GM11168 (cell line): Measurements from ENCODE around the gene TMEM44.

Experiments
- in situ Hi-C: fragments of 300-500 bp; cut with MboI; formaldehyde crosslinking; loops from one replicate; pipeline ENCODE4 v1.12.0; 2022; ENCODE audit warnings: low sequenced_read_pairs; ENCODE audit not compliant: unreplicated experiment

The TMEM44 gene

DNA sequence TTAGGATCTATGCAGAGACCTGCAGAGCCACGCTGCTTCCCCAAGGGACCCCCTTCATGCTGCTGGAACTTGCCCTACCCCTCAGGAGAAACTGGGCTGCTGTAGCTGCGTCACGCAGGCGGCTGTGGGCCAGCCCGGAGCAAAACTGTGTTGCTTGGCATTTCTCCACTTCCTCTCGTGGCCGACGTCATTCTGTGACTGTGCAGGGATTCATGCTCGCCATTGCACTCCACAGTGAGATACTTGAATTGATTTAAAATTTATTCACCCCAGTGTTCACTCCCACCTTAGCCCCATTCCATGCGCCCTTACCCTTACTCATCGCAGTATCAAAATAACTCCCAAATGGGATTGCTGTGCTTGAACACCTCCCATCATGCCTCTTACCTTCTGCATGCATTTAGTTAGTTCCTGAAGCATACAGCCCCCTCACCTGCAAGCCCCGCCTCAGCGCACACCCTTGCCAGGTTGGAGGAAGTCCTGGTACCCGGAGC lies 45.7 kb downstream of the TMEM44 start:
- in situ Hi-C loops = loop anchor here (10.0 to 25.0 kb wide), 2 partner anchors 113 to 250 kb away; no protein-coding TSS in a partner anchor

- in situ Hi-C loops = loop anchor here (10.0 to 25.0 kb wide), 2 partner anchors 112 to 250 kb away; no protein-coding TSS in a partner anchor
Measured at GRCh38 chr3:194586836-194587235, 46.4 kb downstream of the TMEM44 start.

GRCh38 chr3:194585880-194586281 lies 47.3 kb downstream of the TMEM44 start:
- in situ Hi-C loops = loop anchor here (10.0 to 25.0 kb wide), 2 partner anchors 111 to 249 kb away; no protein-coding TSS in a partner anchor

DNA sequence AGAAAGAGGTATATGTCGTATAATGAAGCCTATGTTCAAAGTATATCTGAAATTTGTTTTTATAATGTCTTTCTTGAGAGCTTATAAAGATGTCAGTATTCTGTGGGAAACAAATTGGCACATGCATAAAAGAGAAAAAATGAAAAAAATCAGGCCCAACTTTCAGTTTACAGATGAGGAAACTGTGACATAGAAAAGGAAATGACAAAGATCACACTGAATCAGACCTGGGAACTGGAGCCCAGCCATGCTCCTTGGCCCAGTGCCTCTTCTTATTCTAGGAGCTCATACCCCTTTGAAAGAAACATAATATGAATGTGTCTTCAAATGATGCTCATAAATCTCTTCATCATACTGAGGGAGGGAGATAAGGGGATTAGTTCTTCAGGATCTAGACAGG lies 48.4 kb downstream of the TMEM44 start:
- in situ Hi-C loops = loop anchor here (10.0 to 25.0 kb wide), 2 partner anchors 110 to 248 kb away; no protein-coding TSS in a partner anchor

- in situ Hi-C loops = loop anchor here (10.0 to 25.0 kb wide), 2 partner anchors 110 to 247 kb away; no protein-coding TSS in a partner anchor
Measured at GRCh38 chr3:194584320-194584776, 48.9 kb downstream of the TMEM44 start.

DNA sequence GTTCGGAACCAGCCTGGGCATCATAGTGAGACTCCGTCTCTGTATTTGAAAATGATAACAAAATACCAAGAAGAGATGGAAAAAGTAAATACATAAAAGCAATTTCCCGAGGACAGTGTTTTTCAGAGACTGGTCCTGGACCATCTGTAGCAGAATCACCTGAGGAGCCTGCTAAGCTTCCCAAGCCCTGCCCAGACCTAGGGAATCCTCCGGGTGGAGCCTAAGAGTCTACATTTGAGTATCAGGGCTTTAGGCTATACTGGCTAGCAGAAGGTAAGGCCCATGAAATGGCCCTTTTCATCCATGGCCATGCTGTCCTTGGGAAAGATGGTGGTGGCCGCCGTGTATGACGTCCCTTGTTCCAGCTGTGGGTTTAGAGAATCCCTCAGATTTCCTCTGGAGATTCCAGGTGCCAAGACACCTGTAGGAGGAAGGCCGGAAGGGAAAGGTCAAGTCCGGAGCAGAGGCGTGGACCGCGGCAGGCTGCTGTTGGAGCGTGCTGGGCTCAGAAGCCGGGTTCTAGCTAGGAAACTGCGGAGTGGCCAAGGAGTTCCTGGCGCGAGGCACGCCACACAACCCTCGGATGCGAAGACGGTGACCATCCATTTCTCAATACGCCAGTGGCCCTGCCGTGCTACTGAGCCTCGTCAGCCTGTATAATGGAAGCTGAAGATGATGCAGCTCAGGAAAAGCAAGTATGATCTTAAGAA lies 50.9 kb downstream of the TMEM44 start:
- in situ Hi-C loops = loop anchor here (10.0 to 25.0 kb wide), 2 partner anchors 108 to 245 kb away; no protein-coding TSS in a partner anchor

DNA sequence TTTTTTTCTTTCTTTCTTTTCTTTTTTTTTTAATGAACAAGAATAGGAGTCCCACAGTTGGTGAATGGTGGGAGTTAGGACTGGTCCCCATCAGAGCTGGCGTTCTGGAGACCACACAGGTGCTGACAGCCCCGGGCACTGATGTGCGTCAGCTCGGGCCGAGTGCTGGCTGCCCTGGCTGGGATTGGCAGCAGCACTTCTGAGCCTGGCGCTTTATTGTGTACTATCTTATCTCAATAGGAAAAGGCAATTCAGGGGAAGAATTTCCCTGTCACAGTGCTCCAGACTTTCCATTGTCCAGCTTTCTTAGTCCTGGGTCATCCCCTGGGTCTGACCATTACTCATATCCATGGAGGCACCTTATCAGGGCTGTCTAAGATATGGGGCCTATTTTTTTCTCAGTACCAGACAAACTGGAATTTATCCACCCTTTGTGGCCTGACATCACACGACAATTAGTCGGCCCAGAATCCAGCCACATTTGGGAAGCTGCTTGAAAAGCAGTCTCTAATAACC lies 54.1 kb downstream of the TMEM44 start:
- in situ Hi-C loops = loop anchor here (25.0 kb wide), 1 partner anchor 242 kb away; no protein-coding TSS in a partner anchor

- in situ Hi-C loops = loop anchor here (25.0 kb wide), 1 partner anchor 241 kb away; no protein-coding TSS in a partner anchor
Measured at GRCh38 chr3:194577986-194578905, 55.0 kb downstream of the TMEM44 start.

DNA sequence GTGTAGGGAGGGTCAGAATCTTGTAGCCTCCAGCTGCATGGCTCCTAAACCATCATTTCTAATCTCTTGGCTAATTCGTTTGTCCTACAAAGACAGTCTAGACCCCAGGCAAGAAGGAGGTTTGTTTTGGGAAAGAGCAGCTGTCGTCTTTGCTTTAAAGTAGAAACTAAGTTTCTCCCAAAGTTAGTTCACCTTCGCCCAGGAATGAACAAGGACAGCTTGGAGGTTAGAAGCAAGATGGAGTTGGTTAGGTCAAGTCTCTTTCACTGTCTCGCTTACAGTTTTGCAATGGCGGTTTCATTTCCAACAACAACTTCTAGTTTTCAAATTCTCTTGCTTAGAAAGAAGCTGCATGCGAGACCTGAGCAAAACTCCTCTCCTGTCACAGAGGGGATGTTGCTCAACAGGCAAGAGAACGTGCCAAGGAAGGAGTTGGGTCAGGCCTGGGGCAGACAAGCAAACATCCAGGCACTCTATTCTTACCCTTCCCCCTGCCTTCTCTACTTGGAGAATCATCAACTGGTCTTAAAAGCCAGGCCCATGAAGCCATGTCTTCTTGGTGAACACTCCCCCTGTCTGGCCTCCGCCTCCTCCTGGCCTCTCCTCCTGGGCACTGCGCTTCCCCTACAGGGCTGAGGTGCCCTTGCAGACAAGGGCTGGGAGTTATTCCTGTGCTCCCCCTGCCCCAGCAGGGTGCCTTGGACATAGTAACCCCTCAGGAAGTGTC lies 57.6 kb downstream of the TMEM44 start:
- in situ Hi-C loops = loop anchor here (25.0 kb wide), 1 partner anchor 238 kb away; no protein-coding TSS in a partner anchor

GRCh38 chr3:194574639-194575483 lies 58.4 kb downstream of the TMEM44 start:
- in situ Hi-C loops = loop anchor here (25.0 kb wide), 1 partner anchor 238 kb away; no protein-coding TSS in a partner anchor

GRCh38 chr3:194573680-194574437 lies 59.4 kb downstream of the TMEM44 start:
- in situ Hi-C loops = no loop called here

GRCh38 chr3:194572944-194573491 lies 60.2 kb downstream of the TMEM44 start:
- in situ Hi-C loops = no loop called here

- in situ Hi-C loops = no loop called here
Measured at GRCh38 chr3:194572143-194572789, 61.0 kb downstream of the TMEM44 start.

GRCh38 chr3:194571491-194572142 lies 61.6 kb downstream of the TMEM44 start:
- in situ Hi-C loops = no loop called here

DNA sequence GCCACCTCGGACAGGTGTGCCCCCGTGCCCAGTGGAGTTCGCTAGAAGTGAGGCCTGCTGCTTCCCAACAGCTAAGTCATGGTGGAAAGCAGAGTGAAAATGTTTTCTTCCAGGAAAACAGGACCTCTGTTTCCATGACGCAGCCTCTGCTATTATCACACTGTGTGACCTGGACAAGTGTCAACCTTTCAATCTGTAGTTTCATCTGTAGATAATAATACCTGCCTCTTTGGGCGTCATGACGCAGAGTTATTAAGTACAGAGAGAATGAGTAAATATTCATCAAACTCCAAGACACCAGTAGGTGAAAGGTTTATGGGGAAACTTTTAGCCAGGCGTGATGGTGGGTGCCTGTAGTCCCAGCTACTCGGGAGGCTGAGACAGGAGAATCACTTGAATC lies 62.3 kb downstream of the TMEM44 start:
- in situ Hi-C loops = no loop called here

DNA sequence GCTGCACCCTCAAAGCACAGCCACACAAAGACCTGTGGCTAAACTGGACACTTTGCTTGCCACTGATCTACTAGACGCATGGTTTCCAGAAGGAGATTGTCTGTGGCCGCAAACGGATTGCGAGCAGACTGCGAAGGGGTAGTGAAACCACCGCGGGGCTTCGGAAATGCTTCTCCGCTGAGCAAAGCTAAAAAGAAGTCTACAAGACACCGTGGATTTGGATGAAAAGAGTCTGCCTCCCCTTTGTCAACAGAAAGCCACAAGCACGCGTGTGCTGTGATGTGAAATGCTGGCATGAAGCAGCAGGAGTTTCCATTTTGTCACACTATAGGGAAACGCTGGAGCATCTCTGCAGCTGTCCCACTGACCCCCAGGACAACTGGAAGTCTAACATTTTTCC lies 63.0 kb downstream of the TMEM44 start:
- in situ Hi-C loops = no loop called here

GRCh38 chr3:194569252-194569651 lies 64.0 kb downstream of the TMEM44 start:
- in situ Hi-C loops = no loop called here
